Effector memory CD4-positive, alpha-beta T cell (primary cell): Measurements from ENCODE around the gene GCNA.
A peak's percentile ranks its signal among the peaks of the same experiment; 100 is the strongest.
"Not testable (repeated sequence)": the region's sequence is repeated elsewhere in the genome, so short reads cannot be mapped to it uniquely, and the experiment has no call there.

Source experiments
- DNase-seq, 3 donors: peaks; one replicate each; pipeline ENCODE4 v3.0.0-alpha.2; 2020
- H3K27ac ChIP-seq: 2 replicates; pipeline ENCODE4 v1.7.0; 2013; ENCODE audit warnings: mild to moderate bottlenecking, low read length, moderate library complexity; ENCODE audit not compliant: insufficient read depth, poor library complexity, severe bottlenecking
- H3K27me3 ChIP-seq: replicated peaks from 2 replicates; pipeline ENCODE4 v1.7.0; 2013; ENCODE audit warnings: mild to moderate bottlenecking, low read length; ENCODE audit not compliant: insufficient read depth, control insufficient read depth, poor library complexity, severe bottlenecking
- H3K36me3 ChIP-seq: 2 replicates; pipeline ENCODE4 v1.7.0; 2013; ENCODE audit warnings: mild to moderate bottlenecking, low read length, moderate library complexity; ENCODE audit not compliant: control insufficient read depth, insufficient read depth
- H3K4me1 ChIP-seq: 2 replicates; pipeline ENCODE4 v1.7.0; 2013; ENCODE audit warnings: low read length, mild to moderate bottlenecking; ENCODE audit not compliant: control insufficient read depth, insufficient read depth, poor library complexity, severe bottlenecking
- H3K4me3 ChIP-seq: 2 replicates; pipeline ENCODE4 v1.7.0; 2013; ENCODE audit warnings: low read length, low read depth, mild to moderate bottlenecking; ENCODE audit not compliant: insufficient read depth, poor library complexity, severe bottlenecking
- H3K9me3 ChIP-seq: 2 replicates; pipeline ENCODE4 v1.7.0; 2013; ENCODE audit warnings: mild to moderate bottlenecking, low read length, moderate library complexity; ENCODE audit not compliant: control insufficient read depth

Gene GCNA

GRCh38 chrX:71634366-71634765, 56.1 kb downstream of the GCNA start:
- H3K27ac ChIP-seq, result no peak overlapping the region
- H3K4me3 ChIP-seq, result no peak overlapping the region
- H3K36me3 ChIP-seq, result no peaks in the 10 kb centered on the region
- peaks cover 13% of the 10 kb centered on the region for H3K4me1 ChIP-seq
- H3K27me3 ChIP-seq, result no peaks in the 10 kb centered on the region
- H3K9me3 ChIP-seq, result no peaks in the 10 kb centered on the region
- DNase-seq, result no peak

- Histone ChIP-seq H3K27ac (no peak overlapping the region), H3K4me1 (peaks cover 19% of the 10 kb centered on the region), H3K9me3 (no peaks in the 10 kb centered on the region), H3K36me3 (no peaks in the 10 kb centered on the region), H3K27me3 (no peaks in the 10 kb centered on the region), H3K4me3 (no peak overlapping the region)
- DNase-seq, result no peak
Measured at GRCh38 chrX:71636438-71637252, 58.4 kb downstream of the GCNA start.

GRCh38 chrX:71637253-71637618, 59.0 kb downstream of the GCNA start:
- H3K27ac ChIP-seq, result no peak overlapping the region
- no peaks in the 10 kb centered on the region for H3K27me3 ChIP-seq
- no peaks in the 10 kb centered on the region for H3K36me3 ChIP-seq
- DNase-seq, result no peak
- no peak overlapping the region for H3K4me3 ChIP-seq
- H3K4me1 ChIP-seq, result peaks cover 19% of the 10 kb centered on the region
- H3K9me3 ChIP-seq, result no peaks in the 10 kb centered on the region

- Histone ChIP-seq H3K4me1 (peaks cover 19% of the 10 kb centered on the region), H3K27me3 (no peaks in the 10 kb centered on the region), H3K9me3 (no peaks in the 10 kb centered on the region), H3K27ac (no peak overlapping the region), H3K36me3 (no peaks in the 10 kb centered on the region), H3K4me3 (no peak overlapping the region)
- DNase-seq, result no peak
Measured at GRCh38 chrX:71637848-71638247, 59.6 kb downstream of the GCNA start.

GRCh38 chrX:71638409-71638808, 60.2 kb downstream of the GCNA start:
- H3K27ac ChIP-seq, result no peak overlapping the region

GRCh38 chrX:71640002-71640401, 61.8 kb downstream of the GCNA start:
- DNase-seq, result no peak
- Histone ChIP-seq H3K9me3 (no peaks in the 10 kb centered on the region), H3K27ac (no peak overlapping the region), H3K4me1 (peaks cover 19% of the 10 kb centered on the region), H3K4me3 (no peak overlapping the region), H3K36me3 (no peaks in the 10 kb centered on the region), H3K27me3 (no peaks in the 10 kb centered on the region)

More at GRCh38 chrX:71638409-71638808, 60.2 kb downstream of the GCNA start:
- H3K4me1 ChIP-seq, result peaks cover 19% of the 10 kb centered on the region
- no peak overlapping the region for H3K4me3 ChIP-seq
- H3K36me3 ChIP-seq, result no peaks in the 10 kb centered on the region
- H3K9me3 ChIP-seq, result no peaks in the 10 kb centered on the region
- H3K27me3 ChIP-seq, result no peaks in the 10 kb centered on the region
- no peak for DNase-seq

- H3K9me3 ChIP-seq, H3K27me3 ChIP-seq: not testable (repeated sequence)
Measured at GRCh38 chrX:71644406-71644805, 66.2 kb downstream of the GCNA start.

GRCh38 chrX:71650333-71650969, 72.2 kb downstream of the GCNA start:
- Histone ChIP-seq H3K4me3 (no peak overlapping the region), H3K4me1 (no peaks in the 10 kb centered on the region), H3K27me3 (no peaks in the 10 kb centered on the region), H3K9me3 (no peaks in the 10 kb centered on the region), H3K27ac (no peak overlapping the region), H3K36me3 (no peaks in the 10 kb centered on the region)
- DNase-seq, result no peak

More at GRCh38 chrX:71644406-71644805, 66.2 kb downstream of the GCNA start:
- H3K4me1 ChIP-seq, DNase-seq, H3K27ac ChIP-seq, H3K4me3 ChIP-seq, H3K36me3 ChIP-seq: not testable (repeated sequence)

GRCh38 chrX:71652405-71652804, 74.2 kb downstream of the GCNA start:
- Histone ChIP-seq H3K36me3 (no peaks in the 10 kb centered on the region), H3K4me1 (no peaks in the 10 kb centered on the region), H3K4me3 (no peak overlapping the region), H3K27me3 (no peaks in the 10 kb centered on the region), H3K9me3 (no peaks in the 10 kb centered on the region), H3K27ac (no peak overlapping the region)
- DNase-seq, result peak; percentile 15 to 31 (median 24)

- DNase-seq, result no peak
- H3K4me1 ChIP-seq, result no peaks in the 10 kb centered on the region
- H3K4me3 ChIP-seq, result no peak overlapping the region
- no peaks in the 10 kb centered on the region for H3K36me3 ChIP-seq
- H3K27me3 ChIP-seq, result no peaks in the 10 kb centered on the region
- H3K9me3 ChIP-seq, result no peaks in the 10 kb centered on the region
- H3K27ac ChIP-seq, result no peak overlapping the region
Measured at GRCh38 chrX:71653344-71653743, 75.1 kb downstream of the GCNA start.
